ENCODE results near the gene ATF6. TPM values are rescaled to one million over a fixed set of nuclear protein-coding genes. Genes with fewer than 3 reads are reported as not detected.

The ATF6 gene
- total RNA-seq, 1 experiment from 2014 or later: 20.9 TPM

GRCh38 chr1:161843156-161843555 lies 77.0 kb downstream of the ATF6 start:
- intact Hi-C loops (cut with micrococcal nuclease): no loop called here
- no peaks in the 10 kb centered on the region for H3K4me1 ChIP-seq (ENCODE audit: control insufficient read depth in 1 of 2, insufficient read depth in 2 of 2, low read length in 2 of 2)

More at GRCh38 chr1:161843156-161843555, 77.0 kb downstream of the ATF6 start:
- BruUV-seq (replicated peaks): no TSS peak
- ChIA-PET POLR2A (no interaction called here), RAD21 (ENCODE audit: low non-redundant PET in 1 of 2, low total read pairs in 2 of 2, uncharacterized antibody in 2 of 2, unreplicated experiment in 2 of 2) (no interaction called here), CTCF (no interaction called here)
- H2AFZ ChIP-seq (ENCODE audit: low read depth, low read length, poor library complexity, severe bottlenecking): no peak overlapping the region
- H3K4me2 ChIP-seq (ENCODE audit: low read length): no peak overlapping the region
- no peak overlapping the region for H3K9ac ChIP-seq (ENCODE audit: low read length)
- no peak overlapping the region for H3K27ac ChIP-seq (ENCODE audit: low read depth, low read length)
- no peak for DNase-seq (ENCODE audit: low read depth, low spot score)
- peaks cover 0 to 3% of the 10 kb centered on the region in 2 experiments; a peak in 1 of 4 replicates for H3K36me3 ChIP-seq (ENCODE audit: control insufficient read depth in 1 of 2, insufficient read depth in 2 of 2, low read length in 2 of 2)
- H3K9me3 ChIP-seq (ENCODE audit: control insufficient read depth in 1 of 2, insufficient read depth in 1 of 2, low read depth in 1 of 2, low read length in 2 of 2): no peaks in the 10 kb centered on the region
- no peaks in the 10 kb centered on the region for H3K9me2 ChIP-seq (ENCODE audit: insufficient read depth)
- no peak for TF ChIP-seq CBX3 (IDR thresholded peaks at IDR 0.05; ENCODE audit: low read depth)
- TF ChIP-seq REST (IDR thresholded peaks at IDR 0.05; ENCODE audit: low read depth): no peak
- TF ChIP-seq TCF7L2 (IDR thresholded peaks at IDR 0.05; ENCODE audit: borderline replicate concordance, extremely low read depth, insufficient read depth, insufficient read length): no peak
- no peak for TF ChIP-seq ZFX (IDR thresholded peaks at IDR 0.05)
- TF ChIP-seq ELF1 (IDR thresholded peaks at IDR 0.05; ENCODE audit: borderline replicate concordance, low read depth): no peak
- TF ChIP-seq JUND (IDR thresholded peaks at IDR 0.05): no peak
- TF ChIP-seq SRF (IDR thresholded peaks at IDR 0.05; ENCODE audit: low read depth): no peak
- no peak for TF ChIP-seq EGR1 (IDR thresholded peaks at IDR 0.05; ENCODE audit: low read depth)
- TF ChIP-seq EZH2phosphoT487 (IDR thresholded peaks at IDR 0.05; ENCODE audit: borderline replicate concordance): no peak
- TF ChIP-seq ZBTB33 (IDR thresholded peaks at IDR 0.05; ENCODE audit: extremely low read depth, insufficient replicate concordance, low read length): no peak
- no peak for TF ChIP-seq YY1 (IDR thresholded peaks at IDR 0.05; ENCODE audit: extremely low read depth, insufficient replicate concordance, low read depth, low read length)
- TF ChIP-seq CTCF (IDR thresholded peaks at IDR 0.05 in 2 of 3, conservative IDR thresholded peaks at IDR 0.05 in 1 of 3; ENCODE audit: borderline replicate concordance in 1 of 3, insufficient read depth in 1 of 3, low read depth in 2 of 3, low read length in 2 of 3): no peak
- TF ChIP-seq MAX (IDR thresholded peaks at IDR 0.05): no peak
- no peak for TF ChIP-seq POLR2AphosphoS5 (IDR thresholded peaks at IDR 0.05; ENCODE audit: low read depth, low read length)
- no peak for TF ChIP-seq CEBPB (IDR thresholded peaks at IDR 0.05; ENCODE audit: low read depth)
- TF ChIP-seq SP1 (IDR thresholded peaks at IDR 0.05; ENCODE audit: low read depth): no peak
- TF ChIP-seq ATF3 (IDR thresholded peaks at IDR 0.05): no peak
- TF ChIP-seq RAD21 (IDR thresholded peaks at IDR 0.05; ENCODE audit: low read depth): no peak
- TF ChIP-seq FOSL1 (IDR thresholded peaks at IDR 0.05; ENCODE audit: low read depth): no peak
- H4K20me1 ChIP-seq (ENCODE audit: insufficient read depth): no peaks in the 10 kb centered on the region
- no peaks in the 10 kb centered on the region for H3K79me2 ChIP-seq (ENCODE audit: insufficient read depth, low read length)
- no peak for ATAC-seq
- H3K27me3 ChIP-seq (ENCODE audit: insufficient read depth, low read length): no peaks in the 10 kb centered on the region
- H3K4me3 ChIP-seq (replicated peaks in 1 of 2; ENCODE audit: low read depth in 1 of 2, low read length in 2 of 2): no peak overlapping the region

All from HCT116 (cell line).